ENCODE data around the gene MIEN1. TPM values are rescaled to one million over a fixed set of nuclear protein-coding genes. Genes with fewer than 3 reads are reported as not detected.

The MIEN1 gene
- total and polyA plus RNA-seq, 4 donors, result 20.8 to 136 (median 58.3) TPM

DNA sequence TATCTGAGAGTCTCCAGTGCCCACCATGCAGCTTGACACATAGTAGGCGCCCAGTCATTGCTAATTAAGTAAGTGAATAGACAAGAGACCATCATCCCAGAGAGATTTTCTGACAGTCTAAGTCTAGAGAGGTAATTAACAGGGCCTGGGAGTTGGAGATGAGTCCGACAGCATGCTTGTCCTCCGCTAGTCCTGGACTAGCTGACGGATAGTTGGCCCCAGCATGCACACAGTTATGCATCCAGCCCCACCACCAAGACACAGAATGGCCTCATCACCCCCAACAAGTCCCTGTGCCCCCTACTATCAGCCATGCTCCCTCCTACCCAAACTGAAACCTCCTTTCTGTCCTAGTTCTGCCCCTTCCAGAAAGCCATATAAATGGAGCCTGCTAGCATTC, 17.4 kb upstream of the MIEN1 start:
- H3K36me3 ChIP-seq (ENCODE audit: control insufficient read depth in 4 of 4, insufficient read depth in 4 of 4, low read length in 4 of 4), result peaks cover 0 to 9% (median 0%) of the 10 kb centered on the region in 4 donors
- H3K4me1 ChIP-seq (ENCODE audit: control insufficient read depth in 5 of 5, insufficient read depth in 5 of 5, low read length in 5 of 5), result peaks cover 0 to 7% (median 0%) of the 10 kb centered on the region in 5 donors
- H3K9me3 ChIP-seq (ENCODE audit: control insufficient read depth in 4 of 4, insufficient read depth in 3 of 4, low read length in 3 of 4), result no peaks in the 10 kb centered on the region
- H3K4me3 ChIP-seq, result no peak overlapping the region
- H3K27ac ChIP-seq (ENCODE audit: low read depth in 1 of 2, low read length in 1 of 2), result no peak overlapping the region
- no peak for DNase-seq
- no peak for ATAC-seq (ENCODE audit: insufficient read depth, low FRiP score)
- no peaks in the 10 kb centered on the region for H3K27me3 ChIP-seq (ENCODE audit: control insufficient read depth in 3 of 3, insufficient read depth in 3 of 3, low read length in 2 of 3)
- 94% methylated on average over 4 of the region's 4 CpGs for WGBS, 2 donors
- no peak overlapping the region for H3K9ac ChIP-seq (ENCODE audit: insufficient read depth in 1 of 2, low read length in 2 of 2)
- TF ChIP-seq, protein P1, sequence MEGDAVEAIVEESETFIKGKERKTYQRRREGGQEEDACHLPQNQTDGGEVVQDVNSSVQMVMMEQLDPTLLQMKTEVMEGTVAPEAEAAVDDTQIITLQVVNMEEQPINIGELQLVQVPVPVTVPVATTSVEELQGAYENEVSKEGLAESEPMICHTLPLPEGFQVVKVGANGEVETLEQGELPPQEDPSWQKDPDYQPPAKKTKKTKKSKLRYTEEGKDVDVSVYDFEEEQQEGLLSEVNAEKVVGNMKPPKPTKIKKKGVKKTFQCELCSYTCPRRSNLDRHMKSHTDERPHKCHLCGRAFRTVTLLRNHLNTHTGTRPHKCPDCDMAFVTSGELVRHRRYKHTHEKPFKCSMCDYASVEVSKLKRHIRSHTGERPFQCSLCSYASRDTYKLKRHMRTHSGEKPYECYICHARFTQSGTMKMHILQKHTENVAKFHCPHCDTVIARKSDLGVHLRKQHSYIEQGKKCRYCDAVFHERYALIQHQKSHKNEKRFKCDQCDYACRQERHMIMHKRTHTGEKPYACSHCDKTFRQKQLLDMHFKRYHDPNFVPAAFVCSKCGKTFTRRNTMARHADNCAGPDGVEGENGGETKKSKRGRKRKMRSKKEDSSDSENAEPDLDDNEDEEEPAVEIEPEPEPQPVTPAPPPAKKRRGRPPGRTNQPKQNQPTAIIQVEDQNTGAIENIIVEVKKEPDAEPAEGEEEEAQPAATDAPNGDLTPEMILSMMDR (IDR thresholded peaks at IDR 0.05; ENCODE audit: control extremely low read depth, extremely low read depth), result no peak

DNA sequence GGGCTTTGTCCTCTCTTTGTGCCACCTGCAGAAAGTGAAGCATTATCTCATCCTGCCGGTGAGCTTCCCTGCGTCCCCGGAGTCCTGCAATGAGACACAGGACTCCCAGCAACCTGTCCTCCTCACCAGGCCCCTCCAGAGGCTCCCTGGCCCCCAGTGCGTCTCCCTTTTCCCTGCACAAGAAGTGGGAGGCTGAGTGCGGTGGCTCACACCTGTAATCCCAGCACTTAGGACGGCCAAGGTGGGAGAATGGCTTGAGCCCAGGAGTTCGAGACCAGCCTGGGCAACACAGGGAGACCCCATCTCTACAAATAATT, 15.8 kb upstream of the MIEN1 start:
- DNase-seq (no peak), ATAC-seq (ENCODE audit: insufficient read depth, low FRiP score) (no peak)
- H3K27me3 ChIP-seq (ENCODE audit: control insufficient read depth in 3 of 3, insufficient read depth in 3 of 3, low read length in 2 of 3), result peaks cover 0 to 1% (median 0%) of the 10 kb centered on the region in 3 donors
- 97 to 98% methylated on average over 7 of the region's 7 CpGs for WGBS, 2 donors
- TF ChIP-seq, protein P1 (IDR thresholded peaks at IDR 0.05; ENCODE audit: control extremely low read depth, extremely low read depth), result no peak
- no peak overlapping the region for H3K4me3 ChIP-seq
- H3K4me1 ChIP-seq (ENCODE audit: control insufficient read depth in 5 of 5, insufficient read depth in 5 of 5, low read length in 5 of 5), result peaks cover 0 to 3% (median under 1%) of the 10 kb centered on the region in 5 donors
- H3K36me3 ChIP-seq (ENCODE audit: control insufficient read depth in 4 of 4, insufficient read depth in 4 of 4, low read length in 4 of 4), result peaks cover 0 to 9% (median 0%) of the 10 kb centered on the region in 4 donors
- H3K9ac ChIP-seq (ENCODE audit: insufficient read depth in 1 of 2, low read length in 2 of 2), result no peak overlapping the region
- H3K27ac ChIP-seq (ENCODE audit: low read depth in 1 of 2, low read length in 1 of 2), result no peak overlapping the region
- H3K9me3 ChIP-seq (ENCODE audit: control insufficient read depth in 4 of 4, insufficient read depth in 3 of 4, low read length in 3 of 4), result no peaks in the 10 kb centered on the region

DNA sequence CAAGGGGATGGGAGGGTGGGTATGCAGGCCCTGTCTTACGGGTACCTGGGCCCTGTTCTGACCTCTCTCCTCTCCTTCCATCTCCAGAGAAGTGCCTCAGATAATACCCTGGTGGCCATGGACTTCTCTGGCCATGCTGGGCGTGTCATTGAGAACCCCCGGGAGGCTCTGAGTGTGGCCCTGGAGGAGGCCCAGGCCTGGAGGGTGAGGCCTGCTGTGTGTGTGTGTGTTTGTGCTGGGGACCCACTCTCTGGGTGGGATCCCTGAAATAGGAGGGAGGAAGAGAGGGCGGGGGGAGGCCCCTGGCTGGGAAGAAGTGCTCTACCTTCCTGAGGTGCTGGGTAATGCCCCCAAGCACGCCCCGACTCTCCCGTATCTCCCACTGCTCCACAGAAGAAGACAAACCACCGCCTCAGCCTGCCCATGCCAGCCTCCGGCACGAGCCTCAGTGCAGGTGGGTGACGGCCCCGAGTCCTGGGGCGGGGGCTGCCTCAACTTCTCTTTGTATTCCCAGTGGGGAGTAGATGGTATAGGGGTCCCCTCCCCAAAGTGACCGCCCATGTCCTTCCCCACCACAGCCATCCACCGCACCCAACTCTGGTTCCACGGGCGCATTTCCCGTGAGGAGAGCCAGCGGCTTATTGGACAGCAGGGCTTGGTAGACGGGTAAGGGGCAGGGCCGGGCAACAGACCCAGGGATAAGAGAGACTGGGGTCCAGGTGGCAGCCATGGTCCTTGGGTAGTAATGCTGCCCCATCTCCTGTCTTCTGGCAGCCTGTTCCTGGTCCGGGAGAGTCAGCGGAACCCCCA, 15.2 kb upstream of the MIEN1 start:
- Histone ChIP-seq H3K36me3 (ENCODE audit: control insufficient read depth in 4 of 4, insufficient read depth in 4 of 4, low read length in 4 of 4) (peaks cover 0 to 9% (median 0%) of the 10 kb centered on the region in 4 donors), H3K9me3 (ENCODE audit: control insufficient read depth in 4 of 4, insufficient read depth in 3 of 4, low read length in 3 of 4) (no peaks in the 10 kb centered on the region), H3K9ac (ENCODE audit: insufficient read depth in 1 of 2, low read length in 2 of 2) (no peak overlapping the region), H3K27ac (ENCODE audit: low read depth in 1 of 2, low read length in 1 of 2) (no peak overlapping the region), H3K4me1 (ENCODE audit: control insufficient read depth in 5 of 5, insufficient read depth in 5 of 5, low read length in 5 of 5) (peaks cover 0 to 6% (median 6%) of the 10 kb centered on the region in 5 donors), H3K27me3 (ENCODE audit: control insufficient read depth in 3 of 3, insufficient read depth in 3 of 3, low read length in 2 of 3) (peaks cover 0 to 4% (median 2%) of the 10 kb centered on the region in 3 donors), H3K4me3 (no peak overlapping the region)
- DNase-seq, result no peak
- TF ChIP-seq, protein P1 (IDR thresholded peaks at IDR 0.05; ENCODE audit: control extremely low read depth, extremely low read depth), result no peak
- 95% methylated on average over 23 of the region's 23 CpGs for WGBS, 2 donors
- no peak for ATAC-seq (ENCODE audit: insufficient read depth, low FRiP score)
